Measurements from ENCODE around the gene NCKAP1. TPM values are rescaled to one million over a fixed set of nuclear protein-coding genes. Genes with fewer than 3 reads are reported as not detected.

The NCKAP1 gene
- total and polyA plus RNA-seq, 2 donors (not counting 3 experiments of a cell fraction or from before 2014, with no cell fraction given), result 49.4 to 130 TPM

DNA sequence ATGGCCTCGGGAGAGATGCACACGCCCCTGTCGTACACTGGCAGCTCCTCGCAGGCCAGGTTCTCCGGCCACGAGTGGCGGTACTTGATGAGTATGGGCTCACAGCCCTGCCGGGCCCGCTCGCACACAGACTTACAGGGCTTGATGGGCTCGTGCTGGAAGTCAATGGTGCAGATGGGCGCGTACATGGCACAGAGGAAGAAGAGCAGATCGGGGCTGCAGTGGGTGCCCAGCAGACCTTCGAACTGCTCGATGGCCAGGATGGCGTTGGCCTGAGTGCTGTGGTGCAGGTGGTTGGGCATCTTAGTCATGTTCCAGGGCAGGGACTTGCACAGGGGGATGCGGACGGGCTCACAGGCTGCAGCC lies 172.2 kb downstream of the NCKAP1 start:
- dilution Hi-C loops (cut with MboI; ENCODE audit: extremely low pct_ligation_motif_present, low sequenced_read_pairs), result no loop called here

DNA sequence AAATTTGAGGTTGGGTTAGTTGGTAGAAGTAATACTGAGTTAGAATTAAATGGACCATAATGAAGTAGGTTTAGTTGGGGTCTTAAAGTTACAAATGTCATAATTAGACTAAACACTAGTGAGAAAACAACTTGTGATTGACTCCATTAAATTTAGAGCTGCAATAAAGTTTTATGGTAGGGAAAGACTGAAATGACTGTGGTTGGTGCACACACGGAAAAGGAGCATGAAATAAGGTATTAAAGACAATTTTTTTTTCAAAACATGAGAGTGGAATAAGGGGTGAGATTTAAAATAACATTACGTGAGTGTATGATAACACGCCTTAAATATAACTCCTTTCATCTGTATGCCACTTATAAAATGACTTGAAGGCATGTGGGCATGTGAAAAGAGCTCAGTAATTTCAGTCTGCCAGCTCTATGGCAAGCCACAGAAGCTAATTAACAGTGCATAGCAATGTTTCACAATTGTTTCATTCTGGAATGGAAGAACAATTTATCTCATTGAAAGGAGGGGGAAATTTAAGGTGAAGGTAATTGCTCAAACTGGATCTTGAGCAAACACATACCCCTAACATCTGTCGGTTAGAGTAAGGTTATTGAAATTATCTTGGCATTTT lies 173.2 kb downstream of the NCKAP1 start:
- Histone ChIP-seq H3K4me1 (ENCODE audit: control insufficient read depth, extremely low read depth, insufficient read depth, low read length) (peaks cover 11% of the 10 kb centered on the region), H3K36me3 (ENCODE audit: control insufficient read depth in 2 of 2, extremely low read depth in 1 of 2, insufficient read depth in 2 of 2, low read length in 2 of 2) (no peaks in the 10 kb centered on the region), H3K27me3 (ENCODE audit: control insufficient read depth in 2 of 2, insufficient read depth in 2 of 2, low read length in 2 of 2) (peaks cover 8 to 13% of the 10 kb centered on the region in 2 experiments), H3K27ac (ENCODE audit: insufficient read depth, low read depth, low read length) (no peak overlapping the region), H3K4me2 (ENCODE audit: insufficient read depth, low read length) (no peak overlapping the region), H3K9me3 (replicated peaks; ENCODE audit: control insufficient read depth, insufficient read depth, low read length) (no peaks in the 10 kb centered on the region), H3K9ac (replicated peaks; ENCODE audit: extremely low read depth, insufficient read depth, low read length) (no peak overlapping the region), H3K9me1 (replicated peaks; ENCODE audit: control insufficient read depth, extremely low read depth, insufficient read depth, low read length) (no peaks in the 10 kb centered on the region), H3K79me2 (ENCODE audit: control insufficient read depth, insufficient read depth, low read length) (no peaks in the 10 kb centered on the region), H3K4me3 (replicated peaks in 1 of 3; ENCODE audit: insufficient read depth in 1 of 3, low read depth in 1 of 3, low read length in 3 of 3) (no peak overlapping the region), H2AFZ (ENCODE audit: low read depth, low read length) (no peak overlapping the region), H4K20me1 (replicated peaks; ENCODE audit: control insufficient read depth, extremely low read depth, insufficient read depth, low read length) (no peaks in the 10 kb centered on the region)
- dilution Hi-C loops (cut with MboI; ENCODE audit: extremely low pct_ligation_motif_present, low sequenced_read_pairs) (no loop called here), intact Hi-C loops (cut with micrococcal nuclease) (loop anchor here (5.0 kb wide), 2 partner anchors 73 to 98 kb away; no protein-coding TSS in a partner anchor)
- ChIA-PET CTCF (interaction anchor here (2.1 kb wide), 1 partner anchor 12 kb away, joined by 7 read pairs; no protein-coding TSS in a partner anchor), POLR2A (no interaction called here)
- TF ChIP-seq FOS (IDR thresholded peaks at IDR 0.05; ENCODE audit: borderline replicate concordance, insufficient read depth, low read length) (no peak), EZH2 (IDR thresholded peaks at IDR 0.05; ENCODE audit: borderline replicate concordance, low read depth, low read length, severe bottlenecking) (no peak), CTCF (IDR thresholded peaks at IDR 0.05; ENCODE audit: extremely low read depth in 1 of 2, insufficient read depth in 1 of 2, low read depth in 1 of 2, low read length in 2 of 2) (no peak), MYC (IDR thresholded peaks at IDR 0.05; ENCODE audit: low read depth, low read length) (no peak), JUN (IDR thresholded peaks at IDR 0.05; ENCODE audit: borderline replicate concordance, insufficient read depth, insufficient read length, low read depth) (no peak), POLR2A (IDR thresholded peaks at IDR 0.05; ENCODE audit: low read depth, low read length) (no peak), GATA2 (IDR thresholded peaks at IDR 0.05; ENCODE audit: insufficient read depth, insufficient read length, low read depth, low read length) (no peak), POLR2AphosphoS5 (IDR thresholded peaks at IDR 0.05; ENCODE audit: insufficient read depth, low read depth, low read length) (no peak)
- TF ChIP-seq, protein P1, sequence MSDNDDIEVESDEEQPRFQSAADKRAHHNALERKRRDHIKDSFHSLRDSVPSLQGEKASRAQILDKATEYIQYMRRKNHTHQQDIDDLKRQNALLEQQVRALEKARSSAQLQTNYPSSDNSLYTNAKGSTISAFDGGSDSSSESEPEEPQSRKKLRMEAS (IDR thresholded peaks at IDR 0.05; ENCODE audit: insufficient read depth, insufficient read length), result no peak
- BruUV-seq (replicated peaks), result no TSS peak
- DNase-seq (ENCODE audit: low read depth, low spot score) (no peak), FAIRE-seq (no peak)

More for the DNA sequence above, 172.2 kb downstream of the NCKAP1 start:
- Histone ChIP-seq H3K4me3 (replicated peaks in 1 of 3; ENCODE audit: insufficient read depth in 1 of 3, low read depth in 1 of 3, low read length in 3 of 3) (peak overlapping the region in 1 of 3 experiments; percentile 31), H3K4me2 (ENCODE audit: insufficient read depth, low read length) (peak overlapping the region; percentile 95), H3K27me3 (ENCODE audit: control insufficient read depth in 2 of 2, insufficient read depth in 2 of 2, low read length in 2 of 2) (peaks cover 8 to 13% of the 10 kb centered on the region in 2 experiments), H3K9me3 (replicated peaks; ENCODE audit: control insufficient read depth, insufficient read depth, low read length) (no peaks in the 10 kb centered on the region), H3K9ac (replicated peaks; ENCODE audit: extremely low read depth, insufficient read depth, low read length) (no peak overlapping the region), H2AFZ (ENCODE audit: low read depth, low read length) (peak overlapping the region; percentile 90), H3K79me2 (ENCODE audit: control insufficient read depth, insufficient read depth, low read length) (no peaks in the 10 kb centered on the region), H3K4me1 (ENCODE audit: control insufficient read depth, extremely low read depth, insufficient read depth, low read length) (peaks cover 11% of the 10 kb centered on the region), H3K36me3 (ENCODE audit: control insufficient read depth in 2 of 2, extremely low read depth in 1 of 2, insufficient read depth in 2 of 2, low read length in 2 of 2) (no peaks in the 10 kb centered on the region), H3K9me1 (replicated peaks; ENCODE audit: control insufficient read depth, extremely low read depth, insufficient read depth, low read length) (no peaks in the 10 kb centered on the region), H3K27ac (ENCODE audit: insufficient read depth, low read depth, low read length) (no peak overlapping the region), H4K20me1 (replicated peaks; ENCODE audit: control insufficient read depth, extremely low read depth, insufficient read depth, low read length) (no peaks in the 10 kb centered on the region)
- peak; percentile 38 for TF ChIP-seq EZH2 (IDR thresholded peaks at IDR 0.05; ENCODE audit: borderline replicate concordance, low read depth, low read length, severe bottlenecking)
- TF ChIP-seq MYC (IDR thresholded peaks at IDR 0.05; ENCODE audit: low read depth, low read length), result no peak
- intact Hi-C loops (cut with micrococcal nuclease), result loop anchor here (5.0 kb wide), 2 partner anchors 74 to 99 kb away; no protein-coding TSS in a partner anchor
- POLR2A ChIA-PET, result no interaction called here
- FAIRE-seq (no peak), DNase-seq (ENCODE audit: low read depth, low spot score) (no peak)
- BruUV-seq (replicated peaks), result no TSS peak
- CTCF ChIA-PET, result interaction anchor here (1.4 to 2.1 kb wide), 3 partner anchors 12 to 33 kb away, joined by 3 to 7 read pairs (median 4); no protein-coding TSS in a partner anchor

Measured in endothelial cell of umbilical vein (primary cell).